HCT116 (cell line): ENCODE results near the gene GGT6. TPM values are rescaled to one million over a fixed set of nuclear protein-coding genes. Genes with fewer than 3 reads are reported as not detected.

ENCODE experiments used
- ATAC-seq: fragments of 200-7000 bp; cut with Tn5 transposase; 2 replicates; pipeline ENCODE4 v1.9.1; 2020; ENCODE audit warnings: mild to moderate bottlenecking, moderate library complexity
- BruUV-seq: library from RNA; stranded (reverse); fragments of 400-500 nt; replicated peaks from 2 replicates; lab custom pipeline; 2021; lab: Mats Ljungman, UMichigan
- CTCF ChIA-PET: fragments of 300-600 bp; sonication (Branson Sonifier 250); formaldehyde crosslinking; loops from one replicate; lab custom pipeline; 2021; ENCODE audit warnings: antibody characterized with exemption; lab: Charles Lee
- POLR2A ChIA-PET: fragments of 300-600, 350-600 bp; sonication (Branson Sonifier 250); formaldehyde crosslinking; loops from one replicate; lab custom pipeline; 2021; ENCODE audit warnings: antibody characterized with exemption; lab: Charles Lee
- RAD21 ChIA-PET, 2 experiments: fragments of 300-600 bp; sonication (Branson Sonifier 250); formaldehyde crosslinking; loops; one replicate each; lab custom pipeline; 2023; ENCODE audit warnings: low total read pairs in 2 of 2; ENCODE audit not compliant: uncharacterized antibody in 2 of 2, unreplicated experiment in 2 of 2, low non-redundant PET in 1 of 2; lab: Charles Lee
- DNase-seq: peaks from one replicate; pipeline ENCODE4 v3.0.0-alpha.2; 2010; ENCODE audit warnings: low read depth, low spot score
- H2AFZ ChIP-seq: fragments of 200-600 bp; shearing (Covaris generic), sonication (generic); 2 replicates; pipeline ENCODE4 v1.6.1; 2017; ENCODE audit warnings: low read depth, mixed run types, mixed read lengths, antibody characterized with exemption, low read length; ENCODE audit not compliant: poor library complexity, severe bottlenecking
- H3K27ac ChIP-seq: 2 replicates; pipeline ENCODE4 v1.5.1; 2012; ENCODE audit warnings: low read depth, low read length
- H3K27me3 ChIP-seq: fragments of 200-600 bp; sonication (generic); 2 replicates; pipeline ENCODE4 v1.6.1; 2016; ENCODE audit warnings: mixed run types, low read length, mixed read lengths; ENCODE audit not compliant: insufficient read depth
- H3K36me3 ChIP-seq, 2 experiments: fragments of 200-500 bp in 1 of 2; fragments of 200-600 bp in 1 of 2; sonication (Bioruptor generic) in 1 of 2; sonication (generic) in 1 of 2; 2 replicates each; pipeline versions ENCODE4 v1.5.1 to v1.6.1; 2014 to 2016; ENCODE audit warnings: low read length in 2 of 2, inconsistent platforms in 1 of 2, mixed read lengths in 1 of 2, mixed run types in 1 of 2; ENCODE audit not compliant: insufficient read depth in 2 of 2, control insufficient read depth in 1 of 2
- H3K4me1 ChIP-seq, 2 experiments: fragments of 200-600 bp in 1 of 2; sonication (generic) in 1 of 2; 2 replicates each; pipeline versions ENCODE4 v1.5.1 to v1.6.1; 2012 to 2017; ENCODE audit warnings: low read length in 2 of 2, inconsistent platforms in 1 of 2, mild to moderate bottlenecking in 1 of 2, mixed read lengths in 1 of 2, mixed run types in 1 of 2, moderate library complexity in 1 of 2; ENCODE audit not compliant: insufficient read depth in 2 of 2, control insufficient read depth in 1 of 2
- H3K4me2 ChIP-seq: fragments of 200-600 bp; sonication (generic); 2 replicates; pipeline ENCODE4 v1.6.1; 2017; ENCODE audit warnings: mixed run types, low read length, mixed read lengths
- H3K4me3 ChIP-seq, 2 experiments: fragments of 200-600 bp in 1 of 2; sonication (generic) in 1 of 2; replicated peaks in 1 of 2; 2 replicates each; pipeline ENCODE4 v1.5.1; 2011 to 2016; ENCODE audit warnings: low read length in 2 of 2, control low read depth in 1 of 2, low read depth in 1 of 2, mild to moderate bottlenecking in 1 of 2, mixed read lengths in 1 of 2, mixed run types in 1 of 2
- H3K79me2 ChIP-seq: fragments of 200-600 bp; sonication (generic); 2 replicates; pipeline ENCODE4 v1.6.1; 2017; ENCODE audit warnings: mild to moderate bottlenecking, mixed run types, low read length, moderate library complexity, mixed read lengths; ENCODE audit not compliant: insufficient read depth
- H3K9ac ChIP-seq: fragments of 200-600 bp; sonication (generic); 2 replicates; pipeline ENCODE4 v1.6.1; 2016; ENCODE audit warnings: low read length, mixed read lengths
- H3K9me2 ChIP-seq: fragments of 200-600 bp; sonication (generic), shearing (Covaris generic); 2 replicates; pipeline ENCODE4 v1.6.1; 2017; ENCODE audit warnings: mixed run types, mild to moderate bottlenecking, moderate library complexity; ENCODE audit not compliant: insufficient read depth
- H3K9me3 ChIP-seq, 2 experiments: fragments of 200-500 bp in 1 of 2; fragments of 200-600 bp in 1 of 2; sonication (Bioruptor generic) in 1 of 2; sonication (generic) in 1 of 2; 2 replicates each; pipeline ENCODE4 v1.6.1; 2014 to 2017; ENCODE audit warnings: low read length in 2 of 2, mixed read lengths in 2 of 2, inconsistent platforms in 1 of 2, low read depth in 1 of 2, mild to moderate bottlenecking in 1 of 2, mixed run types in 1 of 2, moderate library complexity in 1 of 2; ENCODE audit not compliant: control insufficient read depth in 1 of 2, insufficient read depth in 1 of 2
- H4K20me1 ChIP-seq: fragments of 200-600 bp; sonication (generic), shearing (Covaris generic); 2 replicates; pipeline ENCODE4 v1.6.1; 2017; ENCODE audit warnings: mixed run types, mild to moderate bottlenecking, moderate library complexity; ENCODE audit not compliant: insufficient read depth
- CEBPB ChIP-seq: IDR thresholded peaks from 2 replicates; pipeline ENCODE4 v1.6.1; 2012; ENCODE audit warnings: low read depth
- REST ChIP-seq: IDR thresholded peaks from 2 replicates; pipeline ENCODE4 v1.6.1; 2012; ENCODE audit warnings: low read depth
- SIN3A ChIP-seq: IDR thresholded peaks from 2 replicates; pipeline ENCODE4 v1.6.1; 2012; ENCODE audit warnings: low read depth
- YY1 ChIP-seq: IDR thresholded peaks from 2 replicates; pipeline ENCODE4 v1.6.1; 2011; ENCODE audit warnings: low read length, low read depth, moderate library complexity, mild to moderate bottlenecking; ENCODE audit not compliant: insufficient replicate concordance; ENCODE audit errors: extremely low read depth
- intact Hi-C: fragments of 100-400 bp; cut with micrococcal nuclease; formaldehyde crosslinking; loops from 2 replicates; pipeline ENCODE4 v1.10.0; 2022
- total RNA-seq: library from RNA; stranded (reverse); gene quantifications from one replicate; pipeline ENCODE4 v1.2.1, GENCODE V29; 2021; ENCODE audit not compliant: unreplicated experiment
- TF ChIP-seq, protein P1 (sequence below): IDR thresholded peaks from 2 replicates; pipeline ENCODE4 v1.6.1; 2012
- TF ChIP-seq, protein P2 (sequence below), 3 experiments: fragments of 200-600 bp in 1 of 3; sonication (generic) in 1 of 3; IDR thresholded peaks in 2 of 3; conservative IDR thresholded peaks in 1 of 3; 2 replicates each; pipeline ENCODE4 v1.5.1; 2012 to 2017; ENCODE audit warnings: low read depth in 2 of 3, low read length in 2 of 3, antibody characterized with exemption in 1 of 3, borderline replicate concordance in 1 of 3, control low read depth in 1 of 3, mild to moderate bottlenecking in 1 of 3, mixed read lengths in 1 of 3, mixed run types in 1 of 3, moderate library complexity in 1 of 3; ENCODE audit not compliant: insufficient read depth in 1 of 3

The GGT6 gene
- total RNA-seq, 1 experiment from 2014 or later = 0.10 TPM

DNA sequence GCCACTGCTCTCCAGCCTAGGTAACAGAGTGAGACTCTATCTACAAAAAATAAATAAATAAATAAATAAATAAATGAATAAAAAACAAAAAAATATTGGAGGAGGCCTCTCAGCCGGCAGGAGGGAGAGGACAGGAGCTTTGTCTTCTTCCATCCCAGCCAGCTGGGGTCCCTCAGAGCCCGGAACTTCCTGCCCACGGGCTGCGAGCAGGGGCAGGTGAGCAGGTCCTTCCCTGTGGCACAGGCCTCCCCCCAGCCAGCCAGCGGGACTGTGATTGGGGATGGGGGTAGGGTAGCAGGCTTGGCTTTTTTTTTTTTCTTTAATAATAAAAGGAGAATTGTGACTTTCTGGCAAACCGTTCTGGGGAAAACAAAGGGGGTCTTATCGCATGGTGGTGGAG is 34.0 kb upstream of the GGT6 start:
- no peak overlapping the region for H3K4me3 ChIP-seq
- ChIA-PET POLR2A (no interaction called here), RAD21 (interaction anchor here in 1 of 2 experiments (0.6 kb wide), 1 partner anchor 175 kb away, joined by 3 read pairs; no protein-coding TSS in a partner anchor), CTCF (no interaction called here)
- no peaks in the 10 kb centered on the region for H3K79me2 ChIP-seq
- H3K9ac ChIP-seq = no peak overlapping the region
- DNase-seq (no peak), ATAC-seq (no peak)
- TF ChIP-seq SIN3A = no peak
- no peak for TF ChIP-seq REST
- TF ChIP-seq, protein P1, sequence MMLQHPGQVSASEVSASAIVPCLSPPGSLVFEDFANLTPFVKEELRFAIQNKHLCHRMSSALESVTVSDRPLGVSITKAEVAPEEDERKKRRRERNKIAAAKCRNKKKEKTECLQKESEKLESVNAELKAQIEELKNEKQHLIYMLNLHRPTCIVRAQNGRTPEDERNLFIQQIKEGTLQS = no peak
- TF ChIP-seq CEBPB = no peak
- TF ChIP-seq YY1 = no peak
- TF ChIP-seq, protein P2, sequence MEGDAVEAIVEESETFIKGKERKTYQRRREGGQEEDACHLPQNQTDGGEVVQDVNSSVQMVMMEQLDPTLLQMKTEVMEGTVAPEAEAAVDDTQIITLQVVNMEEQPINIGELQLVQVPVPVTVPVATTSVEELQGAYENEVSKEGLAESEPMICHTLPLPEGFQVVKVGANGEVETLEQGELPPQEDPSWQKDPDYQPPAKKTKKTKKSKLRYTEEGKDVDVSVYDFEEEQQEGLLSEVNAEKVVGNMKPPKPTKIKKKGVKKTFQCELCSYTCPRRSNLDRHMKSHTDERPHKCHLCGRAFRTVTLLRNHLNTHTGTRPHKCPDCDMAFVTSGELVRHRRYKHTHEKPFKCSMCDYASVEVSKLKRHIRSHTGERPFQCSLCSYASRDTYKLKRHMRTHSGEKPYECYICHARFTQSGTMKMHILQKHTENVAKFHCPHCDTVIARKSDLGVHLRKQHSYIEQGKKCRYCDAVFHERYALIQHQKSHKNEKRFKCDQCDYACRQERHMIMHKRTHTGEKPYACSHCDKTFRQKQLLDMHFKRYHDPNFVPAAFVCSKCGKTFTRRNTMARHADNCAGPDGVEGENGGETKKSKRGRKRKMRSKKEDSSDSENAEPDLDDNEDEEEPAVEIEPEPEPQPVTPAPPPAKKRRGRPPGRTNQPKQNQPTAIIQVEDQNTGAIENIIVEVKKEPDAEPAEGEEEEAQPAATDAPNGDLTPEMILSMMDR (IDR thresholded peaks at IDR 0.05 in 2 of 3, conservative IDR thresholded peaks at IDR 0.05 in 1 of 3; ENCODE audit: borderline replicate concordance in 1 of 3, insufficient read depth in 1 of 3, low read depth in 2 of 3, low read length in 2 of 3) = no peak
- peaks cover 3% of the 10 kb centered on the region; the same call in 1 of the 2 replicates for H3K27me3 ChIP-seq
- H2AFZ ChIP-seq = no peak overlapping the region
- no peaks in the 10 kb centered on the region for H3K9me2 ChIP-seq
- H4K20me1 ChIP-seq = no peaks in the 10 kb centered on the region
- H3K9me3 ChIP-seq = no peaks in the 10 kb centered on the region
- no peaks in the 10 kb centered on the region for H3K36me3 ChIP-seq
- intact Hi-C loops = no loop called here
- H3K27ac ChIP-seq = no peak overlapping the region
- no peak overlapping the region for H3K4me2 ChIP-seq
- H3K4me1 ChIP-seq = peaks cover 3 to 9% of the 10 kb centered on the region in 2 experiments
- BruUV-seq = no TSS peak
